CD4-positive, alpha-beta T cell treated with Interferon alpha-2 for 1 hour (primary cell): Measurements from ENCODE around the gene TMEM208.
A peak's percentile ranks its signal among the peaks of the same experiment; 100 is the strongest.

Experiments
- DNase-seq, 2 donors: peaks; one replicate each; pipeline ENCODE4 v3.0.0-alpha.2; 2020 to 2022

The TMEM208 gene

GRCh38 chr16:67191995-67192681 is 34.8 kb upstream of the TMEM208 start, which contains the start of gene E2F4:
Gene E2F4, plus strand, starts transcription at chr16:67192155. Its CDS starts 73 bp downstream, at chr16:67192228.
- peak; percentile 85 to 90 for DNase-seq

DNA sequence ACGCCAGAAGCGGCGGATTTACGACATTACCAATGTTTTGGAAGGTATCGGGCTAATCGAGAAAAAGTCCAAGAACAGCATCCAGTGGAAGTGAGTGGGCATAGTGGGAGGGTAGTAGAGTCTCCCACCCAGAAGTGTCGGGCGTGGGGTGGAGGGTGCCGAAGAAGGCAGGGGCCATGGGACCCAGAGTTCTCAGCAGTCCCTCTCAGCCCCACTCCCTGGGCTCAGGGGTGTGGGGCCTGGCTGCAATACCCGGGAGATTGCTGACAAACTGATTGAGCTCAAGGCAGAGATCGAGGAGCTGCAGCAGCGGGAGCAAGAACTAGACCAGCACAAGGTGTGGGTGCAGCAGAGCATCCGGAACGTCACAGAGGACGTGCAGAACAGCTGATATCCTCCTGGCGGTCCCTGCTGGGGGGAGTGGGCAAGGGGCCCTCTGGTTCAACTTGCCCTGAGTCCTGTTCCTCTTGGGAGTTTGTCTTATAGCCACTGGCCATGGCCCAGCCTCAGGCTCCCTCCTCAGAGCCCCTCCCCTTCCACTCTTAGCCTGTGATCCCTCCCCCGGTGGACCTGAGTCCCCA is 34.1 kb upstream of the TMEM208 start:
- DNase-seq = no peak

GRCh38 chr16:67193536-67193935 is 33.4 kb upstream of the TMEM208 start:
- no peak for DNase-seq

GRCh38 chr16:67194260-67194659 is 32.7 kb upstream of the TMEM208 start:
- DNase-seq = no peak

DNA sequence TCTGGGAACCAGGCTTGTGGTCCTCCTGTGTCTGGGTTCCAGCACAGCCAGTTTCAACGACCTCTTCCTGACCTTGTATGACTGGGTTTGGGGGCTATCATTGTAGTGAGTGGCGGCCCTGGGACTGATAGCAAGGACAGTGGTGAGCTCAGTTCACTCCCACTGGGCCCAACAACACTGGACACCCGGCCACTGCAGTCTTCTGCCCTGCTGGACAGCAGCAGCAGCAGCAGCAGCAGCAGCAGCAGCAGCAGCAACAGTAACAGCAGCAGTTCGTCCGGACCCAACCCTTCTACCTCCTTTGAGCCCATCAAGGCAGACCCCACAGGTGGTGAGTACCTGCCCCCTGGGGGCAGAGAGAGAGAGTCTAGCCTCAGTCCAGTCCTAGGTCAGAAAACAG is 31.3 kb upstream of the TMEM208 start:
- DNase-seq = no peak

GRCh38 chr16:67196881-67197280 is 30.0 kb upstream of the TMEM208 start:
- DNase-seq = no peak

DNA sequence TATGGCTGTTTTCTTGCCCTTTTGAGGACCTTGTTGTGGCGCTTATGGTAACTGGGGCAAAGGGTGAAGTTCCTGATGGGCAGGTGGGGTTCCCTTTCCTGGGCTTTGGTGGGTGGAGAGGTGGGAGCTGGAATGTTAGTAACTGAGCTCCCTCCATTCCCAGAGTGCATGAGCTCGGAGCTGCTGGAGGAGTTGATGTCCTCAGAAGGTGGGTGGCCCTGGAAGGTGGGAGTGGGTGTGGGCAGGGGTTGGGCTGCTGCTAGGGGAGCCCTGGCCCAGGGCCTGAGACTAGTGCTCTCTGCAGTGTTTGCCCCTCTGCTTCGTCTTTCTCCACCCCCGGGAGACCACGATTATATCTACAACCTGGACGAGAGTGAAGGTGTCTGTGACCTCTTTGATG is 29.2 kb upstream of the TMEM208 start:
- DNase-seq = no peak

DNA sequence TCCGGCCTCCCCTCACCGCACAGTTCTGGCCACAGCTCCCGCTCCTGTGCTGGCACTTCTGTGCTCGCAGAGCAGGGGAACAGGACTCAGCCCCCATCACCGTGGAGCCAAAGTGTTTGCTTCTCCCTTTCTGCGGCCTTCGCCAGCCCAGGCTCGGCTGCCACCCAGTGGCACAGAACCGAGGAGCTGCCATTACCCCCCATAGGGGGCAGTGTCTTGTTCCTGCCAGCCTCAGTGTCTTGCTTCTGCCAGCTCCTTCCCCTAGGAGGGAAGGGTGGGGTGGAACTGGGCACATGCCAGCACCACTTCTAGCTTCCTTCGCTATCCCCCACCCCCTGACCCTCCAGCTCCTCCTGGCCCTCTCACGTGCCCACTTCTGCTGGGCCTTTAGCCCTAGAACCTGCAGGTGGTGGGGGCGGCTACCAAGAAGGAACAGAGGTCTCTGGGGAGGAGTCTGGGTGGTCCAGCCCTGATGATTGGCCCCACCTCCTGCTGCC is 28.6 kb upstream of the TMEM208 start:
- DNase-seq = peak; percentile 18 to 28

- no peak for DNase-seq
These were observed 27.7 kb upstream of the TMEM208 start, which contains the start of gene ELMO3 for GRCh38 chr16:67199011-67199807. Gene ELMO3, plus strand, starts transcription at chr16:67199131. Its CDS starts 196 bp downstream, at chr16:67199327.

GRCh38 chr16:67199808-67200198 is 27.1 kb upstream of the TMEM208 start:
- DNase-seq = no peak

GRCh38 chr16:67200491-67200890 is 26.4 kb upstream of the TMEM208 start:
- DNase-seq = no peak

DNA sequence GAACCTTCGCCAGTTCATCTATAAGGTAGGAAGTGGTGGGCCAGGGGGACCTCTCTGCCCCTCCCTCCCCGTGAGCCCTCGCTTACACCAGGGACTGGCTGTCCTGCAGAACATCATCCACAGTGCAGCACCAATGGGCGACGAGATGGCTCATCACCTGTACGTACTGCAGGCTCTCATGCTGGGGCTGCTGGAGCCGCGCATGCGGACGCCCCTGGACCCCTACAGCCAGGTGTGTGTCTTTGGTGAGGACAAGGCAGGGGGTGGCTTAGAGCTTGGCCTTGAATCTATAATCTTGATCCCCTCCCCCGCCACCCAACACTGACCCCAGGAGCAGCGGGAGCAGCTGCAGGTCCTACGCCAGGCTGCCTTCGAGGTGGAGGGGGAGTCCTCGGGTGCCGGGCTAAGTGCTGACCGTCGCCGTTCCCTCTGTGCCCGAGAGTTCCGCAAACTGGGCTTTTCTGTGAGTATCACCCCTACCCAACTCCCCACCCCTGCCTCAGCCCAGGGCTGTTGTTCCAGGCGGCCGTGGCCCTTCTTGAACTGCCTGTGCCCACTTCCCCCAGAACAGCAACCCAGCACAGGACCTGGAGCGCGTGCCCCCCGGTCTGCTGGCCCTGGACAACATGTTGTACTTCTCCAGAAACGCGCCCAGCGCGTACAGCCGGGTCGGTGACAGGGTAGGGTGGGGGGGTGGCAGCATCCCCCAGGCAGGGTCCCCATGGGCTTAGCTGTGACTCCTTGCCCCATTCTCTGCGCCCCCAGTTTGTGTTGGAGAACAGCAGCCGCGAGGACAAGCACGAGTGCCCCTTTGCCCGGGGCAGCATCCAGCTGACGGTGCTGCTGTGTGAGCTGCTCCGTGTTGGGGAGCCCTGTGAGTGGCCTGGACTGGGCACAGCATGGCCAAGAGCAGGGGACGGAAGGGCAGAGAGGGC is 25.3 kb upstream of the TMEM208 start:
- DNase-seq = no peak

- no peak for DNase-seq
These were observed 24.5 kb upstream of the TMEM208 start for GRCh38 chr16:67202426-67202825.

DNA sequence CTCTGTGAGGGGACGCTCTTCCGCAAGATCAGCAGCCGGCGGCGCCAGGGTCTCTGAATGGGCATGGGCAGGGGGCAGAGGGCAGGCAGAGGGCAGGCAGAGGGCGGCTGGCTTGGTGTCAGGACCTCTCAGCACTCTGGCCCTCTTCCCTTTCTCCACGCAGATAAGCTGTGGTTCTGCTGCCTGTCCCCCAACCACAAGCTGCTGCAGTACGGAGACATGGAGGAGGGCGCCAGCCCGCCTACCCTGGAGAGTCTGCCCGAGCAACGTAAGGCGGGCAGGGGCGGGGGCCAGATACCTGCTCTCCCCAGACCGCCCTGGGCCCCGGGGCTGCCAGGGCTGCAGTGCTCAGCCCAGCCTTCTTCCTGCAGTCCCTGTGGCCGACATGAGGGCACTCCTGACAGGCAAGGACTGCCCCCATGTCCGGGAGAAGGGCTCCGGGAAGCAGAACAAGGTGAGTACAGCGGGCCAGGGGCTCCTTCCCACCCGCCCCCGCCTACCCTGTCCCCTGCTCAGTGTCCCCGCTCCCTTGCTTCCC is 23.9 kb upstream of the TMEM208 start:
- DNase-seq = no peak

- no peak for DNase-seq
These were observed 22.9 kb upstream of the TMEM208 start for GRCh38 chr16:67204076-67204475.

GRCh38 chr16:67206129-67206837 is 20.6 kb upstream of the TMEM208 start:
- DNase-seq = no peak

DNA sequence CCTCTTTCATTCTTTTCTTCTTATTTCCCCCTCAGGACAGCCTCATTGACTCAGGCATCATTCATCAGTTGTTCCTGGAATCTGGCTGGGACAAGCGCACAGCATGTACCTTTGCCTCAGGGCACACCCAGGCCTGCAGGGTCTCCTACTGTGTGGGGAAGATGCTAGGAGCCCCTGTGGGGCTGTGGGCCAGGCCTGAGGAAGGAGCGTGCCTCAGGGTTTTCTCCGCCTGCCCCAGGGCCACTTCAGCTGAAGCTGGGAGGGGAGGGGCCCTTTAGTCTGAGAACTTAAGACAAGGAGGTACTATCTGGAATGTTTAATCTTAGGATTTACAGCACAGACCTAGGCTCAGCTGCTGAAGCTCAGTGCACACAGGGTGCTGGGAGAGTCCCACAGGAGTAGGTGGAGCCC is 20.1 kb upstream of the TMEM208 start:
- DNase-seq = no peak

DNA sequence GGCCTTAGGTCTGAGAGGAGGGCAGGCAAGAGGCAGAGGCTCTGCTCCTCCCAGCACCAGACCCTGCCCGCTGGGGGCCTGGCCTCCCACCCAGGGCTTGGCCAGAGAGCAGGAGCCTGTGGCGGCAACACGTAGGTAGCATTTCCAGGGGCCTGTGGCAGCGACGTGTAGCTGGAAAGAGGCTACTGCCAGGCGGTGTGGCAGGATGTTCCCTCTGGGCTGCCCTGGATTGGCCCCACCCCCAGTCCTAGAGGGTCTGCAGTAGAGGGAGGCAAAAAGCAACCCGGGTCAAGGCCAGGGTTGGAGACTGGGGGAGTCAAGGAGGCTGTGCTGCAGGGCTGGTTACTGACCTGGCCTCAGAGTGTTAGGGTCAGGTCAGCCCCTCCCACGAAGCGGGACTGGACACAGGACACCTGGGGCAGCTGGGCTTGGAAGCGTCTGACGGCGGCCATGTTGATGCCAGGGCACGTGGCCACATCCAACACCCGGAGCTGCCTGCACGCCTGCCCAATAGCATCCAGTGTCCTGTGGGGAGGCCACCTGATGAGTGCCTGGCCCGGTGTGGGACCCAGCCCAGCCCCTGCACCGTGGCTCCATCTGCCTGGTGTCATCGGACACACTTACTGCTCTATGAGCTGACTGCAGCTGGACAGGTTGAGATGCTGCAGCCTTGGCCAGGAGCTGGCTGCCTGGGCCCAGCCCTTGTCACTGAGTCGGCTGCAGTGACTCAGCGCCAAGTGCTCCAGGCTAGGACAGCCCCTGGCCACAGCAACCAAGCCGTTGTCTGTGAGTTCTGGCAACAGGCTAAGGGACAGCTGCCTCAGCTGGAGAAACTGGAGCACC is 19.5 kb upstream of the TMEM208 start:
- no peak for DNase-seq

DNA sequence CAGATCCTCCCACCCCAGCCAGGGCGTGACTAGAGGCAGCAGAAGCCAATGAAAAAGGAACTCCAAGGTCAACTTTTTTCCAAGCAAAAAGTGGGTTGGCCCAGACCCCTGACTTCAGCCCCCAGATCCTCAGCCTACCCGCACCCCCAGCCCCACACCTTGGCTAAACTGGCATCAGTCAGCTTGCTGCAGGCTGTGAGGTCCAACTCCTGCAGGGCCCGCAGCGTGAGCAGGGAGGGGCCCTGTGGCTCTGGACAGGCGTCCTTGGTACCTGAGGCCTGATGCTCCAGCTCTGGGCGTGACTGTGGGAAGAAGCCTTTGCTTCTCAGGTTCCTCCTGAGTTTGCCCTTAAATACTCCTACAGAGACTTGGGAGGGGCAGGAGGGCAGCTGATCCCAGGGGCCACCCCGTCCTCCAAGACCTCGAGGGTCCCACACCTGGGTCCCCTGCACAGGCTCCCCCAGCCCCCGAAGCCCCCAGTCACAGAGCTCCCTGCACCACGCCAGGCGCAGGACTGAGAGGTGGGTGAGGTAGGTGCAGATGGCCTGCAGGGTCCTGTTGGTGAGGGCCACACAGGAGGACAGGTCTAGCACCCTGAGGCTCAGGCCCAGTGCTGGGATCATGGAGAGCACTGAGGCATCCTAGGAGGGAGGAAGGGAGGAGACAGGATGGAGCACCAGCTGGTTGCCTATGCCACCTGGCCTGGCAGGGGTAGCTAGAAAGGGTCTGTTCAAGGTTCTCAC is 18.6 kb upstream of the TMEM208 start:
- no peak for DNase-seq

DNA sequence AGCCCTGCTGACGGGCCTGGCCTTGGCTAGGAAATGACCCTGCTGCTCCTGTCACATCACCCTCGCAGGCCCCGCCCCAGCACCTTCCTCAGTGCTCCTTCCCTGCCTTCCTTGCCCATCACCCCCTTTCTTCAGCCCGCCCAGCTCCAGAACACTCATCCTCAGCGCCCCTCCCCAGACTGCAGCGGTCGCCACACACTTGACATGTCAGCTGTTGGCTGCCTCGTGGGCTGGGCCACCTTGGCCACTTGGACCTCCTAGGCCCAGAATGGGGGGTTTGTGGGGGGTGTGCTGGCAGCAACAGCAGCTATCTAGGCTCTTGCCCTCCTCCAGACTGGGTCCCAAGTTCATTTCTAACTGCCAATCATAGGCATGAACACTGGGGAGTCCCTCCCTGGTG is 17.4 kb upstream of the TMEM208 start:
- DNase-seq = no peak
